Measurements from ENCODE around the gene CPXM2.

CPXM2 gene

DNA sequence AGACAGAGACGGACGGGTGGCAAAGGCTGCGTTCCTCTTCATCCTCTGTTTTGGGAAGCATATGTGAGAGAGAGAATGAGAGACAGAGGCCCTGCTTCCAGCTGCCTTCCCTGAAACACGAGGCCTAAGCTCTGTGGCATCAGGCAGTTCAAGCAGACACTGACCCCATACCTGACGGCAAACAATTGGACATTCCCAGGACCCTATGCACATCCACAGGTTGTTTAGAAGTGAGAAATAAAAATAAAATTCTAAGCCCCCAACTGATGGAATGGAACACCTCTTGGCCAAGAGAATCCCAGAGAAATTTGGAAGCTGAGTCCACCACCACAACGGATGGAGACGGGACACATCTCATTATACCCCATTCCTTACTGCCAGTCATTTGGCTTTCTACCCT, 105.3 kb downstream of the CPXM2 start:
- in situ Hi-C loops (cut with MboI; ENCODE audit: low sequenced_read_pairs), result no loop called here
- H3K27me3 ChIP-seq (ENCODE audit: low read depth), result no peaks in the 10 kb centered on the region

DNA sequence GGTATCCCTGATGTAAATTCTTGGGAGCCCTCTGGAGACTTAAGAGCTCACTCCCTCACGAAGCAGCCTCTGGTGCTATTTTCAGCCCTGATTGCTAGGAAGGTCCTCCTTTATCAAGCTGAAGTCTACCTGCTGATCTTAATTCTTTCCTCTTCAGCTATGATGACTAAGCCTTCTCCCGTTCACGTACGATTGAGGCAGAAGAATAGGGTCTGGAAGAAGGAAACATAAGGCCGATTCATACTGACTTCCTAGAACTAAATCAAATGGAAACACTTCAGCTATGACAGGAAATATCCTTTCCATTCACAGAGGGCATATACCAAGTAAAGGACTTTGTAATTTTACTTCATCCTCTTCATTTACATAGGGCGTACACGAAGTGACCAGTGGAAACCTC, 107.0 kb downstream of the CPXM2 start:
- no peaks in the 10 kb centered on the region for H3K27me3 ChIP-seq (ENCODE audit: low read depth)
- in situ Hi-C loops (cut with MboI; ENCODE audit: low sequenced_read_pairs), result no loop called here
- no peaks in the 10 kb centered on the region for H3K9me3 ChIP-seq
- peaks cover 2% of the 10 kb centered on the region; the same call in 1 of the 2 replicates for H3K4me1 ChIP-seq
- no peak overlapping the region for H3K4me3 ChIP-seq
- H3K36me3 ChIP-seq (replicated peaks), result no peaks in the 10 kb centered on the region
- DNase-seq (ENCODE audit: low spot score in 2 of 2), result no peak

More for the DNA sequence above, 105.3 kb downstream of the CPXM2 start:
- Histone ChIP-seq H3K9me3 (no peaks in the 10 kb centered on the region), H3K4me3 (no peak overlapping the region), H3K4me1 (peaks cover 2% of the 10 kb centered on the region; the same call in 1 of the 2 replicates), H3K36me3 (replicated peaks) (no peaks in the 10 kb centered on the region)
- no peak for DNase-seq (ENCODE audit: low spot score in 2 of 2)

DNA sequence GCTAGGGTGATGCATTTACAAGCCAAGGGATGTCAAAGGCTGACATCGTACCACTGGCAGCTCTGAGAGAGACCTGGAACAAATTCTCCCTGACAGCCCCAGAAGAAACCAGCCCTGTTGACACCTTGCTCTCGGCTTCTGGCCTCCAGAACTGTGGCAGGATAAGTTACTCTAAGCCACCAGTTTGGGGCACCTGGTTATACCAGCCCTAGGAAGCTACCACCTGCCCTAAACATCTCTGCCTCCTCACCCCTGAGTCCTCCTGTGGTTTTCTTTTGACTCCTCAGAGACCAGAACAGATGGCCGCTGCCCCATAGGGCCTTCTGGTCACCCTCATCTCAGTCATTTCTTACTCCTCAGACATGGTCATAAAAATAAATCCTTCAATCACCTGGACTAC, 107.4 kb downstream of the CPXM2 start:
- Histone ChIP-seq H3K36me3 (replicated peaks) (no peaks in the 10 kb centered on the region), H3K4me3 (no peak overlapping the region), H3K27me3 (ENCODE audit: low read depth) (no peaks in the 10 kb centered on the region), H3K9me3 (no peaks in the 10 kb centered on the region), H3K4me1 (peaks cover 2% of the 10 kb centered on the region; the same call in 1 of the 2 replicates)
- in situ Hi-C loops (cut with MboI; ENCODE audit: low sequenced_read_pairs), result no loop called here
- no peak for DNase-seq (ENCODE audit: low spot score in 2 of 2)

GRCh38 chr10:123783296-123783695, 108.3 kb downstream of the CPXM2 start:
- DNase-seq (ENCODE audit: low spot score in 2 of 2), result no peak
- Histone ChIP-seq H3K9me3 (no peaks in the 10 kb centered on the region), H3K4me1 (peaks cover 2% of the 10 kb centered on the region; the same call in 1 of the 2 replicates), H3K36me3 (replicated peaks) (no peaks in the 10 kb centered on the region), H3K27me3 (ENCODE audit: low read depth) (no peaks in the 10 kb centered on the region), H3K4me3 (no peak overlapping the region)
- in situ Hi-C loops (cut with MboI; ENCODE audit: low sequenced_read_pairs), result no loop called here

DNA sequence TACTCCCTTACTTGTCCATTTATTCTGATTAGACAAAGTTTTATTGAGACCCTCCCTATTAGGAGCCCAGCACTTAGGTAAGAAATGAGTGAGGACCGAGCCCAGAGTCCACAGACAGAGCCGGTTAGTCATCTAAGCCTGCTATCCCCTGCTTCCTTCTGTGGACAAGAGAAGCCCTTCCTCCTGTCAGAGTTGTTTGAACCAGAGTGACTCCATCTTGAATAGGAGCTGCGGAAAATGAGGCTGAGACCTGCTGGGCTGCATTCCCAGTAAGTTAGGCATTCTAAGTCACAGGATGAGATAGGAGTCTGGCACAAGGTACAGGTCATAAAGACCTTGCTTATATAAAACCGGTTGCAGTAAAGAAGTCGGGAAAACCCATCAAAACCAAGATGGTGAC, 109.1 kb downstream of the CPXM2 start:
- Histone ChIP-seq H3K4me3 (no peak overlapping the region), H3K4me1 (peaks cover 2% of the 10 kb centered on the region; the same call in 1 of the 2 replicates), H3K9me3 (no peaks in the 10 kb centered on the region), H3K27me3 (ENCODE audit: low read depth) (no peaks in the 10 kb centered on the region), H3K36me3 (replicated peaks) (no peaks in the 10 kb centered on the region)
- no peak for DNase-seq (ENCODE audit: low spot score in 2 of 2)
- in situ Hi-C loops (cut with MboI; ENCODE audit: low sequenced_read_pairs), result no loop called here

DNA sequence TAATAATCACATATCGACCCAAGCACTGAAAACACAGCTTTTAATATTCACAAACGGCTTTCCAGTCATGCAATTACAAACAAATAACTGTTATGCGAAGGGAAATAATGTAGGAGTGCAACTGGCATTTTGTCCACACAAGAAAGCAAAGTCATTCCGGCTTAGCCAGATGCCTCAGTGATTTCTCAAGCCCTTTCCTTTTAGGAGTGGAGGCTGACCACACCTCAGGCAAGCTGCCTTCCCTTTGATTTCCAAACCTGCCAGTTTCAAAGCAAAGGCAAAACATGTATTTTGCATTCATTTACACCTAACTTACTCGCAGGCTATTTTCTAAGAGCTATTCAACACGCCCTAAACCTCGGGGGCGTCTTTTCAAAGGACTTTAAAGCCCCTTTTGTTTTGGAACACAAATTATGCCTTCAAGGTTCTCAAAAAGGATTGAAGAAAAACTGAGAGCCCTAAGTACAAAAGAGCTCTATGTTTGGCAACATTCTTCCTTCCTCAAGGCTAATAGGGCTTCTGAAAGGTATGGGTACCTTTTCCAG, 109.6 kb downstream of the CPXM2 start:
- no peaks in the 10 kb centered on the region for H3K9me3 ChIP-seq
- H3K4me3 ChIP-seq, result no peak overlapping the region
- DNase-seq (ENCODE audit: low spot score in 2 of 2), result peak; percentile 40 to 69
- no peaks in the 10 kb centered on the region for H3K36me3 ChIP-seq (replicated peaks)
- H3K27me3 ChIP-seq (ENCODE audit: low read depth), result no peaks in the 10 kb centered on the region
- in situ Hi-C loops (cut with MboI; ENCODE audit: low sequenced_read_pairs), result no loop called here
- H3K4me1 ChIP-seq, result peaks cover 2% of the 10 kb centered on the region; the same call in 1 of the 2 replicates

- Histone ChIP-seq H3K9me3 (no peaks in the 10 kb centered on the region), H3K4me1 (peaks cover 2% of the 10 kb centered on the region; the same call in 1 of the 2 replicates), H3K27me3 (ENCODE audit: low read depth) (no peaks in the 10 kb centered on the region), H3K36me3 (replicated peaks) (no peaks in the 10 kb centered on the region), H3K4me3 (no peak overlapping the region)
- DNase-seq (ENCODE audit: low spot score in 2 of 2), result peak in 1 of 2 experiments; percentile 19
- in situ Hi-C loops (cut with MboI; ENCODE audit: low sequenced_read_pairs), result no loop called here
These were observed 110.2 kb downstream of the CPXM2 start for GRCh38 chr10:123781324-123781900.

DNA sequence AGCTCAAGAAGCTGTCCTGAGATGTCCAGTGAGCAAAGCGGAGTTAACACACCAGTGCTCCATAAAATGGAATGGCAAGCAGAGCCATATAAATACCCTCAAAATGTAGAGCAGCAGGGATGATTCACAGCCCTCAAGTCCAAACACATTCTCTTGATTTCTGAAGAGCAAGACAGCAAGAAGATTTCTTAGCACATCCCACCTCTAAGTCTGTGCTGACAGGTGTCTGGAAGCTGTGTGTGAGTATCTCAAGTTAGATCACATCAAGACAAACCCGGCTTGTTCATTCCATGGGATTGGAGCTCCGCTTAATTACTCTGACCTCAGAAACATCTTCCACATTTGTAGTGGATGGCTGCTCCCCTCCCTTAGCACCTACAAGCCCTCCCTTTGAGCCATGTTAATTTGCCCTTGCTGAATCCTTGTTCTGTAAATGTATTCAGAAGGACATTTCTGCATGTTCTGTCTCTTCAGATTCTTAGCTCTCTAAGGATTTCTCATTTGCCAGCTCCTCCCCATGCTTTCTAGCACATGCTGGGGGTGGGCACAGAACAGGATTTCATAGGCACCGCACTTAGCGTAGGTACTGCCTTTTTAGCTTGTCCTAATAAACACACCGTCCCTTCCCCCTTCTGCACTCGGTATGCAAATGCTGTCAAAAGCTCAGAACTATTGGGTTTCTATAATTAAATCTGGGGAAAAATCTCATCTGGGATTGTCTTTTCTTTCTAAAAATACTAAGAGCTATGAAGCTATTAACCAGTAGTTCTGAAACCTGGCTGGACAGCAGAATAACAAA, 112.7 kb downstream of the CPXM2 start:
- no peak for DNase-seq (ENCODE audit: low spot score in 2 of 2)
- Histone ChIP-seq H3K36me3 (replicated peaks) (no peaks in the 10 kb centered on the region), H3K27me3 (ENCODE audit: low read depth) (no peaks in the 10 kb centered on the region), H3K4me1 (peaks cover 2% of the 10 kb centered on the region; the same call in 1 of the 2 replicates), H3K4me3 (no peak overlapping the region), H3K9me3 (no peaks in the 10 kb centered on the region)
- in situ Hi-C loops (cut with MboI; ENCODE audit: low sequenced_read_pairs), result no loop called here

DNA sequence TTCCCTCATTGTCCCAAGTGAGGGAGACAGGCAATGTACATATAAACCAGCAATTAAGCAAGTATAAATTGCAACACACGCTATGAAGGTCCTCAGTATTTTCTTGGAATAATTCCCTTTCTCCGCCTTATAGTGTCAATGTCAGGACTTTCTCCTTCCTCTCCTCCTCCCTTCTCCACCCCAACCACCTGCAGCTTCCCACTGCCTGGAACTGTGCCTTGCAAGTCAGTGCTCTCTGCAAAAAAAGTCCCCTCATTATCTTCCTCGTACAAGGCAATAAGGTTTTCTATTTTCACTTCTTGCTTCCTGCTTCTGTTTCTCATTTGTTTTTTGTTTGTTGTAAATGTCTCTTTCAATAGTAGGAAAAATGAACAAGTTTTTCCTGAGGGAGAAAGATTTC, 113.7 kb downstream of the CPXM2 start:
- Histone ChIP-seq H3K9me3 (no peaks in the 10 kb centered on the region), H3K36me3 (replicated peaks) (no peaks in the 10 kb centered on the region), H3K4me1 (peaks cover 2% of the 10 kb centered on the region; the same call in 1 of the 2 replicates), H3K4me3 (no peak overlapping the region), H3K27me3 (ENCODE audit: low read depth) (no peaks in the 10 kb centered on the region)
- no peak for DNase-seq (ENCODE audit: low spot score in 2 of 2)
- in situ Hi-C loops (cut with MboI; ENCODE audit: low sequenced_read_pairs), result no loop called here

DNA sequence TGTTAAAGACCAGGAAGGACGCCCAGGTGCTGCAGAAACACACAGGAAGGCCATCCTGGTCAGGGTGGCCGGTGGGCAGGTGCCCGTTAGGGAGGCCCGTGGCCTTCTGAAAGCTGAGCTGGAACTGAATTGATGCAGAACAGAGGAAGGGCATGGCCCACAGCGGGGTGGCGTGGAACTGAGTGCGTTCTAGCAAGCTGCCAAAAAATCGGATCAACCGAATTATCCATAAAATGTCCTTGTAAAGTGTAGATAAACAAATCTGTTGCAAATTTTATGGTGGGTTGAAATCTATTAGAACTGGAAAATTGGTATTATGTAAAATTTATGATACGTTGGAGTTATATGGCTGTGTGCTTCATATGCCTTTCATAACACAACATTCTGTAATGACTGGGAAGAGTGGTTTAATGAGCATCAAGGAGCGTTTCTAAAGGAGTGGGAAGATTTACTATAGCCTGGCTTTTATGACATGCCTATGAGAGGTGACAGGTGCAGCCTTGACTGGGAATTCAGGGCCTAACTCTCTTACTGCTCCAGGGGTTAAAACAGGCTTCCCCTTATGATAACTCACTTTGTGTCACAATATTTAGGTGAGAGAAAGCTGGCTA, 117.4 kb downstream of the CPXM2 start:
- DNase-seq (ENCODE audit: low spot score in 2 of 2), result no peak
- in situ Hi-C loops (cut with MboI; ENCODE audit: low sequenced_read_pairs), result no loop called here
- no peaks in the 10 kb centered on the region for H3K4me1 ChIP-seq
- no peak overlapping the region for H3K4me3 ChIP-seq
- H3K27me3 ChIP-seq (ENCODE audit: low read depth), result no peaks in the 10 kb centered on the region
- no peaks in the 10 kb centered on the region for H3K9me3 ChIP-seq
- H3K36me3 ChIP-seq (replicated peaks), result no peaks in the 10 kb centered on the region

- in situ Hi-C loops (cut with MboI; ENCODE audit: low sequenced_read_pairs), result no loop called here
- DNase-seq (ENCODE audit: low spot score in 2 of 2), result no peak
- Histone ChIP-seq H3K36me3 (replicated peaks) (no peaks in the 10 kb centered on the region), H3K4me3 (no peak overlapping the region), H3K4me1 (no peaks in the 10 kb centered on the region), H3K27me3 (ENCODE audit: low read depth) (no peaks in the 10 kb centered on the region), H3K9me3 (no peaks in the 10 kb centered on the region)
These were observed 118.7 kb downstream of the CPXM2 start for GRCh38 chr10:123772645-123773508.

DNA sequence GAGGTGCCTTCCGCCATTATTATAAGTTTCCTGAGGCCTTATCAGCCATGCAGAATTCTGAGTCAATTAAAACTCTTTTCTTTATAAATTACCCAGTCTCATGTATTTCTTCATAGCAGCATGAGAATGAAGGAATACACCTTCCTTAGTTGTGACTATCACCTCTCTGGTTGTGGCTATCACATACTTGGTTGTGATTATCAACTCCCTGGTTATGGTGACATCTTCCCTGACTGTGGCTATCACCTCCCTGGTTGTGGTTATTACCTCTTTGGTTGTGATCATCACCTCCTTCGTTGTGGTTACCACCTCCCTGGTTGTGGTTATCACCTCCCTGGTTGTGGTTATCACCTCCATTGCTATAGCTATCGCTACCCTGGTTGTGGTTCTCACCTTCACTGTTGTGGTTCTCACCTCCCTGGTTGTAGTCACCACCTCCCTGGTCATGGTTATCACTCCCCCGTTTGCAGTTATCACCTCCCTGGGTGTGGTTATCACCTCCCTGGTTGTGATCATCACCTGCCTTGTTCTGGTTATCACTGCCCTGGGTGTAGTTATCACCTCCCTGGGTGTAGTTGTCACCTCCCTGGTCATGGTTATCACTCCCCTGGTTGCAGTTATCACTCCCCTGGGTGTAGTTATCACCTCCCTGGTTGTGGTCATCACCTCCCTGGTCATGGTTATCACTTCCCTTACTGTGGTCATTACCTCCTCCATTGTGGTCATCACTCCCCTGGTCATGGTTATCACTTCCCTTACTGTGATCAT, 119.5 kb downstream of the CPXM2 start:
- in situ Hi-C loops (cut with MboI; ENCODE audit: low sequenced_read_pairs), result no loop called here
- no peak for DNase-seq (ENCODE audit: low spot score in 2 of 2)
- no peaks in the 10 kb centered on the region for H3K27me3 ChIP-seq (ENCODE audit: low read depth)
- H3K4me1 ChIP-seq, result no peaks in the 10 kb centered on the region
- H3K9me3 ChIP-seq, result no peaks in the 10 kb centered on the region
- no peaks in the 10 kb centered on the region for H3K36me3 ChIP-seq (replicated peaks)
- no peak overlapping the region for H3K4me3 ChIP-seq

GRCh38 chr10:123769647-123770046, 122.0 kb downstream of the CPXM2 start:
- Histone ChIP-seq H3K4me3 (no peak overlapping the region), H3K9me3 (no peaks in the 10 kb centered on the region), H3K4me1 (no peaks in the 10 kb centered on the region), H3K27me3 (ENCODE audit: low read depth) (0 out of 2 replicates have a peak, but pooled peaks cover 3% of the 10 kb centered on the region), H3K36me3 (replicated peaks) (no peaks in the 10 kb centered on the region)
- in situ Hi-C loops (cut with MboI; ENCODE audit: low sequenced_read_pairs), result no loop called here
- no peak for DNase-seq (ENCODE audit: low spot score in 2 of 2)

Measured in HAP-1 (cell line).